GM20000 (cell line): ENCODE results near the gene RGSL1.

Experiments
- DNase-seq: peaks from one replicate; pipeline ENCODE4 v3.0.0; 2012; ENCODE audit warnings: low spot score
- TF ChIP-seq, protein P1 (sequence below): IDR thresholded peaks from 2 replicates; pipeline ENCODE4 v1.5.1; 2012; ENCODE audit warnings: mild to moderate bottlenecking, control low read depth; ENCODE audit errors: extremely low read depth, missing control alignments

The RGSL1 gene

DNA sequence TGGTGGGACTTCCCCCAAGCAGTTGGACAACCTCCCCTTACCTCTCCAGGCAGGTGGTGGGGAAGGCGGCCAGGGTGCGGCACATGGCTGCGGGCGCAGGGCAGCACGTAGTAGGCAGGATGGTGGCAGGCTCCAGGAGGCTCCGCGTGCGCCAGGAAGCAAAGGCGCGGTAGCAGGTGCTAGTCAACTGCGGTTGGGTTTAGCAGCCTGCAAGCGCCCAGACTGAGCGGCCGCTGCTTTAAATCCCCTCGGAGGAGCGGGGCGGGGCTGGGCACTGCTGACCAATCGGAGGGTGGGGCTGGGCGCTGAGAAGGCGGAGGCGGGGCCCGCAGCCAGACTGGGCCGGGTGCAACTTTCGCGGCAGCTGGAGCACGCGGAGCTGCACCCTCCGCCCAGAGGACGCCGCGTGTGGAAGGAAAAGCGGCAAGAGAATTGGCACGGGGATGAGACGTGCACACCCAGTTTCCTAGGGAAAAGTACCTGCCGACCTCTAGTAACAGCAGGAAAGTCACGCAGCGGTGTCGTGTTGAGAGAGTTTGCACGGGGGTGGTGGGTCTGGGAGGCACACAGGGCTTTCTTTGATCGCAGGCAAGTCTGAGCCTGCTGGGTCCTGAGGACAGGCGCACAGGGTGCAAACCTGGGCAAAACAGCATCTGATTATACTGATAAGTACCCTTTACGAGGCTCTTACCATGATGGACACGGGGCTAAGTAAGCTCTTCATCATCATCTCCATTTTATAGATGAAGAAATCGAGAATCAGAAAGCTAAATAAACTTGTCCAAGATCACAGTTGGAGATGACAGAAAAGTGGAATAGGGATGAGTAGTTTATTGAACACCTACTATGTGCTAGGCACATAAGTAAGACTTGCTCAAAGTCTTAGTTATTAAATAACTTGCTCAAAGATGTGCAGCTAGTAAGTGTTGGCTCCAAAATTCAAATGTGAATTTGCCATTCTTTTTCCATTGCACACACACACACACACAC lies 154.5 kb downstream of the RGSL1 start, which contains the start of gene RGS16:
Gene RGS16, minus strand, starts transcription at position 215 of the 990 bp plus-strand sequence. Its CDS starts 130 bp downstream, at position 85.
- TF ChIP-seq, protein P1, sequence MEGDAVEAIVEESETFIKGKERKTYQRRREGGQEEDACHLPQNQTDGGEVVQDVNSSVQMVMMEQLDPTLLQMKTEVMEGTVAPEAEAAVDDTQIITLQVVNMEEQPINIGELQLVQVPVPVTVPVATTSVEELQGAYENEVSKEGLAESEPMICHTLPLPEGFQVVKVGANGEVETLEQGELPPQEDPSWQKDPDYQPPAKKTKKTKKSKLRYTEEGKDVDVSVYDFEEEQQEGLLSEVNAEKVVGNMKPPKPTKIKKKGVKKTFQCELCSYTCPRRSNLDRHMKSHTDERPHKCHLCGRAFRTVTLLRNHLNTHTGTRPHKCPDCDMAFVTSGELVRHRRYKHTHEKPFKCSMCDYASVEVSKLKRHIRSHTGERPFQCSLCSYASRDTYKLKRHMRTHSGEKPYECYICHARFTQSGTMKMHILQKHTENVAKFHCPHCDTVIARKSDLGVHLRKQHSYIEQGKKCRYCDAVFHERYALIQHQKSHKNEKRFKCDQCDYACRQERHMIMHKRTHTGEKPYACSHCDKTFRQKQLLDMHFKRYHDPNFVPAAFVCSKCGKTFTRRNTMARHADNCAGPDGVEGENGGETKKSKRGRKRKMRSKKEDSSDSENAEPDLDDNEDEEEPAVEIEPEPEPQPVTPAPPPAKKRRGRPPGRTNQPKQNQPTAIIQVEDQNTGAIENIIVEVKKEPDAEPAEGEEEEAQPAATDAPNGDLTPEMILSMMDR, result no peak
- DNase-seq, result peak; percentile 94

DNA sequence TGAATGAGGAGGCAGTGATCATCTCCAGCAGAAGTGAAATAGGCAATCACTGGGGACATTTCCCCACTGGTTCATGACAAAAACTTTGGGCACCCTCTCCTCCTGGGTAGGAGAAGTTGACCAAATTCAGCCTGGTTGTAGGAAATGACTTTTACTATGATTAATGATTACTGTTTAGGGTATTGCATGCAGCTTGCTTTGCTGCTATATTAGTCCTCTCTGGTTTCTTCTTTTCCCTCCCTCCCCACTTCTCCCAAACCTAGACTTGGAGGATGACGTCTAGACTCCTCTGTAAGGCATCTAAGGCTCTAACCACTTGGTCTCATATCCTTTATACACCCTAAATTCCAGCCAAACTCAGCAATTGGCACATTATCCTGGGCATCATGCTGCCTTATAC lies 157.6 kb downstream of the RGSL1 start:
- DNase-seq, result no peak
- TF ChIP-seq, protein P1, result no peak

DNA sequence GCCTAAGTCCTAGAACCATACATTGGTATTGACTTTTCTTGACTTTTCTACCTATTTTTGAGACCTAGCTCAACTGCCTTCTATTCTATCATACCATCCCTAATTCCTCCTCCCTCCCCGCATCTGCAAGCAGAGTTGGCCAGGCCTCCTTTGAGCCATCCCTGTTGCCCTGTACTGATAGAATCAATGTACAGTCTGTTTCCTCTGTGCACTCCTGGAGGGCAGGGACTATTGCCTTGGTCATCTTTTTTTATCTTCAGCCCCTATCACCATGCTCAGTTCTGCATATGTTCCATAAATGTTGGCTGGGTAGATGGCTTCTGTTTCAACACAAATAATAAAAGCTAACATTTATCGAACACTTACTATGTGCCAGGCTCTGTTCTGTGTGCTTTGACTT lies 158.3 kb downstream of the RGSL1 start:
- DNase-seq, result no peak
- TF ChIP-seq, protein P1, result no peak

DNA sequence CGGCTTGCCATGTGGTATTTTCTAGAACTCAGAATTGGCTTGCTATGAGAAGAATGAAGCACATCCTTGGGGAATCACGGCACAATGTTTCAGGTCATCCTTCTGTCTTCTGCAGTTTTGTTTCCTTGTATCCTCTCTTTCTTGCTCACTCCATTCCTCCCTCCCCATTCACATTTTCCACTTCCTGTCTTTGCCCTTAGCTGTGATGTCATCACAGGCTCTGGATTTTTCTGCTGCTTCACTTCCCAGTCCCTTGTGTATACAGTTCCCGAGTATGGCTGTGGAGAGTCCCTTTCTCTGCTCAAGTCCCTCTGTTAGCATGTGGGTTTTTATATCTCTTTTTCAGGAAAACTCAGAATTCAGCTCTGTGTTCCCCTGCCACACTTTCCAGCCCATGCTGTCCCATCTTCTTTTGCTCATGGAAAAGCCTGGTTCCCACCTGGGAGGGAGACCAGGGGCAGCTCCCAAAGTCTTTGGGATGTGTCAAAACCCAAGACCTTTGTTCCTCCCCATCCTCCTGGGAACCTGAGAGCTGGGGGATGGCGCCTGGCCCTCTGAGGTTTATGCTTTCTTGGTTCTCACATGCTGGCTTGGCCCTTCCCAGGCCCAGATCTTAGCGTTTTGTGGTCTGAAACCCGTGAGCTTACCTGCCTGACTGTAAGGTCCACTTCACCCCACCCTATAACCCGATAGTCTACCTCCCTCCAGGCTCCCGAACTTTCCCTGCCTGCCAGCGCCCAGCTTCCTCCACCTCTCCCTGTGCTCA lies 159.1 kb downstream of the RGSL1 start:
- no peak for DNase-seq
- TF ChIP-seq, protein P1, result no peak
